Measurements from ENCODE around the gene CARM1.

Gene CARM1

DNA sequence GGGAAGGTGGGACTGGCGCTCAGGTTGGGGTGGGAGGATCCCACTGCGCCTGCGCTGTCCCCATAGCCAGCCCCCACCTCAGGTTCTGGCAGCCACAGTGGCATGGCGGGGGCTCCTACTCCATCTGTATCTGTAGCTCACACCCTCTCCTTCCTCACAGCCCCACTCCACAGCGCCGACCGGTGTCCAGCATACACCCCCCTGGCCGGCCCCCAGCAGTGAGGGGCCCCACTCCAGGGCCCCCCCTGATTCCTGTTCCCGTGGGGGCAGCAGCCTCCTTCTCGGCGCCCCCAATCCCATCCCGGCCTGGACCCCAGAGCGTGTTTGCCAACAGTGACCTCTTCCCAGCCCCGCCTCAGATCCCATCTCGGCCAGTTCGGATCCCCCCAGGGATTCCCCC, 41.4 kb upstream of the CARM1 start:
- H3K36me3 ChIP-seq, result peaks cover 75% of the 10 kb centered on the region
- TF ChIP-seq, protein P1, sequence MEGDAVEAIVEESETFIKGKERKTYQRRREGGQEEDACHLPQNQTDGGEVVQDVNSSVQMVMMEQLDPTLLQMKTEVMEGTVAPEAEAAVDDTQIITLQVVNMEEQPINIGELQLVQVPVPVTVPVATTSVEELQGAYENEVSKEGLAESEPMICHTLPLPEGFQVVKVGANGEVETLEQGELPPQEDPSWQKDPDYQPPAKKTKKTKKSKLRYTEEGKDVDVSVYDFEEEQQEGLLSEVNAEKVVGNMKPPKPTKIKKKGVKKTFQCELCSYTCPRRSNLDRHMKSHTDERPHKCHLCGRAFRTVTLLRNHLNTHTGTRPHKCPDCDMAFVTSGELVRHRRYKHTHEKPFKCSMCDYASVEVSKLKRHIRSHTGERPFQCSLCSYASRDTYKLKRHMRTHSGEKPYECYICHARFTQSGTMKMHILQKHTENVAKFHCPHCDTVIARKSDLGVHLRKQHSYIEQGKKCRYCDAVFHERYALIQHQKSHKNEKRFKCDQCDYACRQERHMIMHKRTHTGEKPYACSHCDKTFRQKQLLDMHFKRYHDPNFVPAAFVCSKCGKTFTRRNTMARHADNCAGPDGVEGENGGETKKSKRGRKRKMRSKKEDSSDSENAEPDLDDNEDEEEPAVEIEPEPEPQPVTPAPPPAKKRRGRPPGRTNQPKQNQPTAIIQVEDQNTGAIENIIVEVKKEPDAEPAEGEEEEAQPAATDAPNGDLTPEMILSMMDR (IDR thresholded peaks at IDR 0.05; ENCODE audit: low read depth, low read length), result no peak
- H3K27me3 ChIP-seq (ENCODE audit: insufficient read depth, low read depth, severe bottlenecking), result no peaks in the 10 kb centered on the region
- no peaks in the 10 kb centered on the region for H3K9me3 ChIP-seq (ENCODE audit: severe bottlenecking)
- H3K27ac ChIP-seq, result peak overlapping the region; percentile 72
- no peak for DNase-seq
- H3K4me3 ChIP-seq (ENCODE audit: low read depth, low read length), result no peak overlapping the region

DNA sequence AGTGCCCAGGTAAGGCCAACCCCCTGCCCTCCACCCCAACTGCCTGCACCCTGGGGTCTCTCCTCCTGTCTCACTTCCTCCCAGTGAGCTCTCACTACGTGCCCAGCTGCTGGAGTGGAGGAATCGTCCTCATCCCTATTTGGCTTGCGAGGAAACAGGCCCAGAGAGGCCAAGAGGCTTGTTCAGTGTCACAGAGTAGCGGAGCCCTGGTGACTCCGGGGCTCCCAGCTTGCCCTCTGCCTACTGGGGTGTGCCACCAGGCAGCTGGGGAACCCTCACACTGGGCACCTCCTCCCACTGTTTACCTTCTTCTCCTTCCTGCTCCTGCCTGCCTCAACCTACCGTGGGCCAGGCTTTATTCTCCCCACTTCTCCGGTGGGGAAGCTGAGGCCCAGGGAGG, 41.0 kb upstream of the CARM1 start:
- Histone ChIP-seq H3K27ac (no peak overlapping the region), H3K4me3 (ENCODE audit: low read depth, low read length) (no peak overlapping the region), H3K27me3 (ENCODE audit: insufficient read depth, low read depth, severe bottlenecking) (no peaks in the 10 kb centered on the region), H3K36me3 (peaks cover 75% of the 10 kb centered on the region), H3K9me3 (ENCODE audit: severe bottlenecking) (no peaks in the 10 kb centered on the region)
- TF ChIP-seq, protein P1 (IDR thresholded peaks at IDR 0.05; ENCODE audit: low read depth, low read length), result no peak
- DNase-seq, result no peak

DNA sequence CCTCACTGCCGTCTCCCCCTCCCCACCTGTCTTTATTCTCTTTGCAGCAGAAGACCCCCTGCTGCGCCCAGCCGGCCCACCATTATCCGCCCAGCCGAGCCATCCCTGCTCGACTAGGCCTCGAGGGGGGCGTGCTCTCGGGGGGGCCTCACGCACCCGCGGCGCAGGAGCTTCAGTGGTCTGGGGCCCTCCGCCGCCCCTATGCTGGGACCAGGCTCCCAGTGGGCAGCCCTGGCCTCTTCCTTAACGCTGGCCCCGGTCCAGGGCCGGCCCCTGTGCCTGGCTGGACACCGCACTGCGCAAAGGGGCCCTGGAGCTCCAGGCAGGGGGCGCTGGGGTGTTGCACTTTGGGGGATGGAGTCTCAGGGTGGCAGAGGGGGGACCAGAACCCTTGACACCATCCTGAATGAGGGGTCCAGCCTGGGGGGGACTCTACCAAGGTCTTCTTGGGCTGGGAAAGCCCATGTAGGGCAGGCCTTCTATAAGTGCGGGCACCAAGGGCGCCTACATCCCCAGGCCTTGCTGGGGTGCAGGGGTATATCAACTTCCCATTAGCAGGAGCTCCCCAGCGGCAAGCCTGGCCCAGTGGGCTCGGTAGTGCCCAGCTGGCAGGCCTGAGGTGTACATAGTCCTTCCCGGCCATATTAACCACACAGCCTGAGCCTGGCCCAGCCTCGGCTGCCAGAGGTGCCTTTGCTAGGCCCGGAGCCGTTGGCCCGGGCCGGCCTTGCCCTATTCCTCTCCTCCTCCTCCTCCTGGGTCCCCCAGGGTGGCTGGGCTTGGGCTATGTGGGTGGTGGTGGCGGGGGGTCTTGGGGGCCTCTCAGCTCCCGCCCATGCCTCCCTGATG, 40.2 kb upstream of the CARM1 start:
- H3K36me3 ChIP-seq, result peaks cover 68% of the 10 kb centered on the region

DNA sequence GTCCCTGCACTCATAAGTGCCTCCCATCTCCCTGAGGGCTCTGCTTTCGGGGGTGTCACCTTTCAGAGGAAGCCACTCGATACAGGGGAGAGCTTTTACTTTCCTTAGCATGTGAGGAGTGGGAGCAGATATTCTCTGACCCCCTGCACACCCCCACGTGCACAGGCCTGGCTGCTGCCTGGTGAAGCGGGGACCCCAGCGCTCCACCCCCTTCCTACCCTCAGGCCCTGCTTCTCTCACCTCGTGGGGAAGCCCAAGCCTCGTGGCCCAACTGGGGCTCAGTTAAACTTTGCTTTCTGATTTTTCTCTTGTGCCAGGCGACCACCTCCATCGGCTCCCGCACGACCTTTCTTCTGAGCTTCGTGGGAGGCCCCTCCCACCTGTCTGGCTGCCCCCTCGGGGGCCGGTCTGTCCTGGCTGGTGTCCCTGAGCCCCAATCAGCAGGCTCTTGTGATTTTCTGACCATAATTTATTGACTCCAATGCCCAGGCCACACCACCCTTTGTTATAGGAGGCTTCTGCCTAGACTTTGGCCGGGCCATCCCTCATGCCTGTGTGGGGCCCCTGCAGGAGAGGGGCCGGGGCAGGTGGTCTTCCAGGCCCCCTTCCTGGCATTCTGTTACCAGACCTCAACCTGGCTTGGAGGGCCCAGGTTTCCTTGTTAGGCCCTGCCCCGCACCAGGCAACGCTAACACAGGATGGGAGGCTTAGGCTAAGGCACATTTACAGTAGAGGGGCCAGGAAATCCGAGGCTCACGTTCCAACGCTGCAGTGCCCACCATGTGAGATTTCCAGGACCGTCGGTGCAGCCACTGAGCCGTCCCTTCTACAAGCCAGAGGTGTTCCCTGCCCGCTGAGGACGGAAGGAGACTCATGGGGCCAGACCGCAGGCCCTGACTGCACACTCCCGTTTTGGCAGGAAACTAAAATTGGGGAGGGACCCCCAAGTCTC, 39.1 kb upstream of the CARM1 start:
- TF ChIP-seq, protein P1 (IDR thresholded peaks at IDR 0.05; ENCODE audit: low read depth, low read length), result no peak
- Histone ChIP-seq H3K9me3 (ENCODE audit: severe bottlenecking) (peaks cover 7% of the 10 kb centered on the region), H3K4me3 (ENCODE audit: low read depth, low read length) (no peak overlapping the region), H3K27me3 (ENCODE audit: insufficient read depth, low read depth, severe bottlenecking) (no peaks in the 10 kb centered on the region), H3K36me3 (peaks cover 58% of the 10 kb centered on the region), H3K27ac (no peak overlapping the region; the same call in none of the 2 replicates)
- no peak for DNase-seq

More for the DNA sequence above, 40.2 kb upstream of the CARM1 start:
- H3K4me3 ChIP-seq (ENCODE audit: low read depth, low read length), result no peak overlapping the region
- no peak overlapping the region; the same call in 1 of the 2 replicates for H3K27ac ChIP-seq
- no peaks in the 10 kb centered on the region for H3K9me3 ChIP-seq (ENCODE audit: severe bottlenecking)
- TF ChIP-seq, protein P1 (IDR thresholded peaks at IDR 0.05; ENCODE audit: low read depth, low read length), result no peak
- H3K27me3 ChIP-seq (ENCODE audit: insufficient read depth, low read depth, severe bottlenecking), result no peaks in the 10 kb centered on the region
- DNase-seq, result no peak

DNA sequence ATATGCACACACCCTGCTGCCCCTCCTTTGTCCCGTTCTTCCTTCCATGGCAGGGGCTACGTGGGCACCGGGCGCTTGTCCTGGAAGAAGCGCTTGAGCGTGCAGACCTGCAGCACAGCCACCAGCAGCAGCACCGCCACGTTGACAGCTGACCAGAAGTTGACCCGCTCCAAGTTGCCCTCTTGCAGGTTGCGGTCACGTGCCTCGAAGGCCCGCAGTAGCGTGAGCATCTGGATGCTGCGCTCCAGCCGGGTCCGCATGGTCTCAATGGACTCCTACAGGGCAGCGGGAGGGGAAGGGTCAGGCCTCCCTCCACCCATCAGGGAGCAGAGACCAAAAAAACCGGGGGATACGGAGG, 38.4 kb upstream of the CARM1 start:
- no peak for DNase-seq
- TF ChIP-seq, protein P1 (IDR thresholded peaks at IDR 0.05; ENCODE audit: low read depth, low read length), result no peak
- Histone ChIP-seq H3K4me3 (ENCODE audit: low read depth, low read length) (no peak overlapping the region), H3K27me3 (ENCODE audit: insufficient read depth, low read depth, severe bottlenecking) (no peaks in the 10 kb centered on the region), H3K9me3 (ENCODE audit: severe bottlenecking) (peaks cover 7% of the 10 kb centered on the region), H3K27ac (no peak overlapping the region), H3K36me3 (peaks cover 58% of the 10 kb centered on the region)
